OCI-LY7 (cell line): ENCODE data around the gene OSBPL6.
"Not testable (repeated sequence)": the region's sequence is repeated elsewhere in the genome, so short reads cannot be mapped to it uniquely, and the experiment has no call there.

Source experiments
- EZH2phosphoT487 ChIP-seq: fragments of 200-600 bp; sonication (generic); IDR thresholded peaks from 2 replicates; pipeline ENCODE4 v1.6.1; 2018; ENCODE audit warnings: low read depth, borderline replicate concordance, mild to moderate bottlenecking, mixed run types, antibody characterized with exemption, low read length, moderate library complexity, mixed read lengths
- TF ChIP-seq, protein P1 (sequence below): fragments of 200-600 bp; sonication (generic); conservative IDR thresholded peaks from 2 replicates; pipeline ENCODE4 v1.5.1; 2014; ENCODE audit warnings: mild to moderate bottlenecking, antibody characterized with exemption, low read length, moderate library complexity, mixed read lengths

DNA sequence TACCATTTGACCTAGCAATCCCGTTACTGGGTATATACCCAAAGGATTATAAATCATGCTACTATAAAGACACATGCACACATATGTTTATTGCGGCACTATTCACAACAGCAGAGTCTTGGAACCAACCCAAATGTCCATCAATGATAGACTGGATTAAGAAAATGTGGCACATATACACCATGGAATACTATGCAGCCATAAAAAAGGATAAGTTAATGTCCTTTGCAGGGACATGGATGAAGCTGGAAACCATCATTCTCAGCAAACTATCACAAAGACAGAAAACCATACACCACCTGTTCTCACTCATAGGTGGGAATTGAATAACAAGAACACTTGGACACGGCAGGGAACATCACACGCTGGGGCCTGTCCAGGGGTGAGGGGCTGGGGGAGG lies 163.4 kb downstream of the OSBPL6 start:
- TF ChIP-seq, protein P1, sequence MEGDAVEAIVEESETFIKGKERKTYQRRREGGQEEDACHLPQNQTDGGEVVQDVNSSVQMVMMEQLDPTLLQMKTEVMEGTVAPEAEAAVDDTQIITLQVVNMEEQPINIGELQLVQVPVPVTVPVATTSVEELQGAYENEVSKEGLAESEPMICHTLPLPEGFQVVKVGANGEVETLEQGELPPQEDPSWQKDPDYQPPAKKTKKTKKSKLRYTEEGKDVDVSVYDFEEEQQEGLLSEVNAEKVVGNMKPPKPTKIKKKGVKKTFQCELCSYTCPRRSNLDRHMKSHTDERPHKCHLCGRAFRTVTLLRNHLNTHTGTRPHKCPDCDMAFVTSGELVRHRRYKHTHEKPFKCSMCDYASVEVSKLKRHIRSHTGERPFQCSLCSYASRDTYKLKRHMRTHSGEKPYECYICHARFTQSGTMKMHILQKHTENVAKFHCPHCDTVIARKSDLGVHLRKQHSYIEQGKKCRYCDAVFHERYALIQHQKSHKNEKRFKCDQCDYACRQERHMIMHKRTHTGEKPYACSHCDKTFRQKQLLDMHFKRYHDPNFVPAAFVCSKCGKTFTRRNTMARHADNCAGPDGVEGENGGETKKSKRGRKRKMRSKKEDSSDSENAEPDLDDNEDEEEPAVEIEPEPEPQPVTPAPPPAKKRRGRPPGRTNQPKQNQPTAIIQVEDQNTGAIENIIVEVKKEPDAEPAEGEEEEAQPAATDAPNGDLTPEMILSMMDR, result not testable (repeated sequence)
- TF ChIP-seq EZH2phosphoT487, result not testable (repeated sequence)
